HEK293T (cell line): ENCODE data around the gene MRPL23.

ENCODE experiments used
- BHLHE40 ChIP-seq: fragments of 450-650 bp; IDR thresholded peaks from 2 replicates; pipeline ENCODE4 v1.6.1; 2016; ENCODE audit warnings: mild to moderate bottlenecking, moderate library complexity, borderline replicate concordance
- ELF4 ChIP-seq: fragments of 450-650 bp; IDR thresholded peaks from 2 replicates; pipeline ENCODE4 v1.6.1; 2017; ENCODE audit warnings: antibody characterized with exemption
- LEF1 ChIP-seq: fragments of 450-650 bp; IDR thresholded peaks from 2 replicates; pipeline ENCODE4 v1.6.1; 2017; ENCODE audit warnings: mild to moderate bottlenecking, borderline replicate concordance
- NFRKB ChIP-seq: fragments of 450-650 bp; IDR thresholded peaks from 2 replicates; pipeline ENCODE4 v1.6.1; 2016; ENCODE audit warnings: mild to moderate bottlenecking, moderate library complexity
- SP1 ChIP-seq: fragments of 450-650 bp; IDR thresholded peaks from 2 replicates; pipeline ENCODE4 v1.6.1; 2017
- SUZ12 ChIP-seq: fragments of 450-650 bp; IDR thresholded peaks from 2 replicates; pipeline ENCODE4 v1.6.1; 2016; ENCODE audit warnings: mild to moderate bottlenecking
- ZNF384 ChIP-seq: fragments of 450-650 bp; IDR thresholded peaks from 2 replicates; pipeline ENCODE4 v1.6.1; 2016

GRCh38 chr11:1949302-1949701, 2.2 kb downstream of the MRPL23 start:
- TF ChIP-seq SUZ12 (no peak), SP1 (no peak), NFRKB (no peak), ZNF384 (no peak), BHLHE40 (no peak), ELF4 (no peak), LEF1 (no peak)
